NCI-H128 (cell line): ENCODE data around the gene GRM4.

Experiments used
- DNase-seq: peaks from one replicate; lab custom pipeline; 2025; ENCODE audit not compliant: unreplicated experiment; lab: John Stamatoyannopoulos, UW

GRM4 gene

DNA sequence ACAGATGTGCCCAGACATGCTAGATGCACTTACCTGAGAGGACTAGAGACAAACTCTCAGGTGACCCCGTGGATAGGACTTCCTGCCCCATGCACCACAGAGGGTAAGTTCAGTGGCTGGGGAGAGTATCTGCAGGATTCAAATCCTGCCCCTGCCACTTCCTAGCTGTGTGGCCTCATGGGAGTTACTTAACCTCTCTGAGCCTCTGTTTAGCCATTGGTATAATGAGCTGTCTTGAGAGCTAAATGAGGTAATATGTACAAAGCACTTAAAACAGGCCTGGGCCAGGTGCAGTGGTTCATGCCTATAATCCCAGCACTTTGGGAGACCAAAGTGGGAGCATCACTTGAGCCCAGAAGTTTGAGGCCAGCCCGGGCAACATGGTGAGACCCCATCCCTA lies 59.3 kb downstream of the GRM4 start:
- DNase-seq: no peak

DNA sequence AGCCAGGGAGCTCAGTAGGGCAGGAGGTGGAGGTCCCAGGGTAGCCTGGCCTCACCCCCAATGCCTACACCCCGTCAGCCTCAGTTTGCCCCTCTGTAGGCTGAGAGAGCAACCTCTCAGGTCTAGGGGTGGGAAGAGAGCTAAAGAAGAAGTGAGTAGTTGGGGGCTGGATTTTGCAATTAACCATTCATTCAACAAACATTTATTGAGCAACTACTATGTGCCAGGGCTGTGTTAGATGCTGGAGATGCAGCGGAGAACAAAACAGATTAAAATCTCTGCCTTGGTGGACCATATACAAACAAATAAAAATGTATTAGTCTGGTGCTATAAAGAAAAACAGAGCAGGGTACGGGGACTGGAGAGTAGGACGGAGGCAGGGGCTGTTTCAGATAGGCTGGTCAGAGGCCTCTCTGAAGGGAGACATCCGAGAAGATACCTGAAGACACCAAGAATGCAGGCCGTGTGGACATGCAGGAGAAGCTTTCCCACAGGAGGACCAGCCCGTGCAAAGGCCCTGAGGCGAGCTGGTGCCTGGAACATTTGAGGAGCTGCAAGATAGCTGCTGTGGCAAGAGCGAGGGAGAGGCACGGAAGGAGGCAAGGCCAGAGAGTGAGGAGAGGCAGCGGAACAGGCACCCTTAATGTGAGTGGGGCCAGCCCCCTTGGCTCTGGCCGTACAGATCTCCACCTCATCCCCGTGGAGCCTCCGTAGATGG lies 60.3 kb downstream of the GRM4 start:
- DNase-seq: no peak

DNA sequence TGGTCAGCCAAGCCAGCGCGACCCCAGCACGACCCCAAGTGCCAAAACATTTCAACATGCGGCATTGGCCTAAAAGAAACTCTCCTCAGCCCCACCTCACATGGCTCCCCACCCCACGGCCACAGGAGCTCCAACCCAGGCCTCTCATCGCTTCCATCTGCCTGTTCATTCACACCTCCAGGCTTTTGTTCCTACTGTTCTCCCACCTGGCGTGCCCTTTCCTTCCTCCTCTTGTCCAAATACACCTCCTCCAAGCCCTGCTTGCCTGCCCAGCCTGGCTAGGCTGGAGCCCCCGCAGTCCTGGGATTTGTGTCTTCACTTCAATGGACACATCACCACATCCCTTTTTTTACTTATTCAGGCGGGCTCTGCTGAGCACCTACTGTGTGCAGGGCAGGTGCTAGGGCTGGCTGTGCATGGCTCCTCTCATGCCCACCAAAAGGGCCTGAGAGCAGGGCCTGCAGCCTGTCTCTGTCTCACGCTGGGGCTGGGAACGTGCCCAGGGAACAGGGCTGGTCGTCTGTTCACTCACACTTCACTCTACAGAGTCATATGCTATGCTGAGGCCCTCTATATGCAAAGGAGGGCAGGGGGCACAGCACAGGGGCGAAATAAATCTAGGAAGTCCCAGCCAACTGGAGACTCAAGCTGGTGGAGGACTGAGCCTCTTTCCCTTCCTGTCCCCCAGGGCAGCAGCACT lies 61.1 kb downstream of the GRM4 start:
- DNase-seq: no peak

DNA sequence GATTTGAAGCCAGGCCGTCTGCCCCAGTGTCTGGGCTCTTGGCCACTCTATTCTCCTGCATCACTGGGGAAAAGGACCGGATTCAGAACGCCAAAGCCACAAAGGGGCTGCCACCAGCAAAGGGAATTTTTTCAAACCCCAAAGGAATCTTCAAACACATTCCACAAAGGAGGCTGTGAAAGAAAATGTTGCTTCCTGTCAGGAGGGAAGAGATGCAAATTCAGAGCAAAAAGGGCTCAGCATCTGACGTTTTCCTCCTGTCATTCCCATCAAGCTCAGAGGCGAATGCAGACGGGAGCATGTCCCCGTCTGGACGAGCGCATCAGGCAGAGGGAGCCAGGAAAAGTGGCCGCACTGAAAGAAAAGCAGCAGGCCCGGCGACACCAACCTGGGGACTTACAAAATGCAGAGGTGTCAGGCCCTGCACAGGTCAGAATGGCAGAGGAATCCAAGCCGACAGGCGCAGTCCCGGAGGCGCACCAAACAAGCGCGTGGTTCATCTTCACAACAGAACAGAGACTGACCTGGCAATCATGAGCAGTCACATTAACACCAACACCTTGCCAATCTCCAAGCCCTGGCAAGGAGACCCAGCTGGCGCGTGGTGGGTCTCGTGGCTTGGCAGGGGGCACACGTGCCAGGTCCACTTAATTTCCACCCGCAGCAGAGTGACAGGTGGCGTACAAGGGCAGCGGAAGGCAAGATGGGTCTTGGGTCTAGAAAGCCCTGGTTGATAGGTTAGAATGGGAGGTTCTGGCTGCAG lies 62.8 kb downstream of the GRM4 start:
- DNase-seq: no peak

DNA sequence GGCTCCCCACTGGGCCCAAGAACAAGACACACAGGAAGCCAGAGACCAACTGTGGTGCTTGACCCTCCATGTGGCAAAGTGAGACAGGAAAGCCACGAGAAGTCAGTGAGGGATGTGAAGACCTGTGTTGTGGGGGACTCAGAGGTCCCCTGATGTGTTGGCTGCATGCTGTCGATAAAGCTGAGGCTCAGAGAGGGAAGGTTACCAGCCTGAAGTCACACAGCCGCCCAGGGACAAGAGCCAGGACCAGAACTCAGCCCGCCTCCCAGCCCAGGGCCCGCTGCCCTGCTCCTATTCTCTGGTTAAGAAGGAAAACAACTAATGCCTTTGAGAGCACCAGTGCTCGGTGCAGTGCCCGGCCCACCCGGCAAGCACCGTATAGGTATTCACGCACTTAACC lies 63.5 kb downstream of the GRM4 start:
- DNase-seq: no peak

DNA sequence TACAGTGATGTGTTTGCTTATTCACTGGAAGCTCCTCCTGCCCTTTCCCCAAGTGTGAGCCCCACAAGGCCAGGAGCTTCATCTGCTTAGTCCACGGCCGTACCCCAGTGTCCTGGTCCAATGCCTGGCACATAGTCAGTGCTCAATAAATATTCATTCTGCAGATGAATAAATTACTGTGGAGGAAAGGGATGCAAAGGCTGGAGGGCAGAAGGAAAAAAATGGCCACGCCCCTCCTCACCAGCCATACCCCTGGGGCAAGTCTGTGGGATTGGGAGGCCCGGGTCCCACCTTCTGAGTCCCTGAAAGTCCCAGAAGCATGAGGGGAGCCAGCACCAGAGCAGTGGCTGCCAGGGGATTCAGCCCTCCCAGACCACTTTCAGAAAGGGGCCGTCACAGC lies 65.5 kb downstream of the GRM4 start:
- DNase-seq: no peak

DNA sequence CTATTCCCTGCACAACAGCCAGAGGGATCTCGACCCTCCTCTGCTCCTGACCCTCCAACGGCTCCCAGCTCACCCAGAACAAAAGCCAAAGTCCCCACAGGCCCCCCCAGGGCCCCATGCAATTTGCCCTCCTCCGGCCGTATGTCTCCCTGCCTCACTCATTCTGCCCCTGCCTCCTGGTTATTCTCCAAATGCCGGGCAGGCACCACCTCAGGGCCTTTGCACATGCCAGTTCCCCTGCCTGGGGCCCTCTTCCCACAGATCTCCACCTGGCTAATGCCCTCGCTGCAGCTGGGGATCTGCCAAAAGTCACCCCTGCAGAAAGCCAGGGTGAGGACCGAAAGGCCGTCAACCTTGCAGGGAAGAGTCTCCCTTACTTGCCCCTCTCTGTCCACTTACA lies 66.0 kb downstream of the GRM4 start:
- DNase-seq: no peak

DNA sequence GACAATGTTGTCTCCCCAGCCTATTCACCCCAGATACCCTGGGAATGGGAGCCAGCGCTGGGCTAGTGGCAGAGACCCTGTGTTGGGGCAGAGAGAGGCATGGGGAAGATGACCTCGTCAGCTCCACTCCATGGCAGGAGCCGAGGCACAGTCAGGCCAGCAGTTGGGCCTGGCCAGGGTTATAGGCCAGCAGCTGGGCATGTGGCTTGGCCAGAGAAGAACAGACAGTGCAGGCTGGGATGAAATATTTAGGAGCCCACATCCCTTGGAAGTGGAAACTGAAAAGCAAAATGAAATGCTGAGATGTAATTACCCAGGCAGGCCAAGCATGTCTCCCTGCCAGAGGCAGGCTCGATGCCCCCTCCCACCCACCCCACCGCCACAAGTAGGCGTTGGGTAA lies 70.0 kb downstream of the GRM4 start:
- no peak for DNase-seq

DNA sequence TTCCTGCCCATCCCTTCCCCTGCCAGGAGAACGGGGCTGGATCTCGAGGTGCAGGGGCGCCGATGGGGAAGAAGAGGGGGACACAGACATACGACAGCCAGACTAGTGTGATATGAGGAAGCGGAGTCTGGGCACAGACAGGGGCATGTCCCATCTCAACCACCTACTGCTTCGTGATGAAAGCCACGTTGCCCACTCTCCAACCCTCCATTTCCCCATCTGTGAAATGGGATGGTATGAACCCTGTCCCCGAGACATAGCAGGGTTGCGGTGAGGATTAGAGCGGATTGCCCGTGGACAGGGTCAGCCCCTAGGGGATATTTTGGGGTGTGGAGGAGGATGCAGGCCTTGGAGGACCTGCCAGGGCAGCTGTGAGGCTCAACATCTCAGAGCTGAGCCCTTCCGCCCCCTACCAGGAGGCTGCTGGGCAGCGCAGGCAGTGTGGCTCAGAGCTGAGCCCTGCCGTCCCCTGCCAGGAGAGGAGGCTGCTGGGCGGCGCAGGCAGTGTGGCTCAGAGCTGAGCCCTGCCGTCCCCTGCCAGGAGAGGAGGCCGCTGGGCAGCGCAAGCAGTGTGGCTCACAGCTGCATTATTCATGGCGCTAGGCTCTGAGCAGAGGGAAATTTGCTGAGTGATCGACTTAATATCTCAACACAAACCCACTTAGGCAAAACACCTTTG lies 71.7 kb downstream of the GRM4 start:
- no peak for DNase-seq

DNA sequence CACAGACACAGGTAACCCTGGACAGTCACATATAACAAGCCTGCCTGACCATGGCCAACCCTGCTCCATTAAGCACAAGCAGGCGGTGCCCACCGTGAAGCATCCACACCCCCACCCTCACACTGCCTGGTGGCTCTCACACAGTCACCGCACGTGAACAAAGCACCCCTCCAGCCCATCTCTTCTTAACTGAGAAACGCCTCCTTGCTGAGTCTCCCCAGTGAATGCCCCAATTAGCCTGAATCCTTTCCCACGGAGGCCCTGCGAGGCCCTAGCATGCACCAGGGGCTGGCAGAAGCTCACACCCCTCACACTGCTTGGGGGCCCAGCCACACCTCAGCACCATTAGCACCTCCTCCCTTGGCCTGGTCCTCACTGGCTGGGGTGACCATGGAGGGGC lies 72.3 kb downstream of the GRM4 start:
- DNase-seq: no peak

DNA sequence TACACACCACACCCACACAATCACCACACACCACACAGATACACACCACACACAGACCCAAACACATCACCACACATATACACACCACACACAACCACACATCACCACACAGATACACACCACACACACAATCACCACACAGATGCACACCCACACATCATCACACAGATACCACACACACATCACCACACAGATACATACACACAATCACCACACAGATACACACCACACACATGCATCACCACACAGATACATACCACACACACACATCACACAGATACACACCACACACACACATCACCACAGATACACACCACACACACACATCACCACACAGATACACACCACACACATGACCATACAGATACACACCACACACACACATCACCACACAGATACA lies 73.2 kb downstream of the GRM4 start:
- DNase-seq: no peak

DNA sequence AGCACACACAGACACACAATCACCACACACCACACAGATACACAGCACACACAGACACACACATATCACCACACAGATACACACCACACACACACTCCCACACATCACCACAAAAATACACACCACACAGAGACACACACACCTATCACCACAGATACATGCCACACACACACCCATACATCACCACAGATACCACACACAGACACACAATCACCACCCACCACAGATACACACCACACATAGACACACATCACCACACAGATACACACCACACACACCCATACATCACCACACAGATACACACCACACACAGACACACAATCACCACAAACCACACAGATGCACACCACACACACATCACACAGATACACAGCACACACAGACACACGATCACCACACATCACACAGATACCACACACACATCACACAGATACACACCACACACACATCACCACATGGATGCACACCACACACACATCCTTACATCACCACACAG lies 74.0 kb downstream of the GRM4 start:
- DNase-seq: no peak

DNA sequence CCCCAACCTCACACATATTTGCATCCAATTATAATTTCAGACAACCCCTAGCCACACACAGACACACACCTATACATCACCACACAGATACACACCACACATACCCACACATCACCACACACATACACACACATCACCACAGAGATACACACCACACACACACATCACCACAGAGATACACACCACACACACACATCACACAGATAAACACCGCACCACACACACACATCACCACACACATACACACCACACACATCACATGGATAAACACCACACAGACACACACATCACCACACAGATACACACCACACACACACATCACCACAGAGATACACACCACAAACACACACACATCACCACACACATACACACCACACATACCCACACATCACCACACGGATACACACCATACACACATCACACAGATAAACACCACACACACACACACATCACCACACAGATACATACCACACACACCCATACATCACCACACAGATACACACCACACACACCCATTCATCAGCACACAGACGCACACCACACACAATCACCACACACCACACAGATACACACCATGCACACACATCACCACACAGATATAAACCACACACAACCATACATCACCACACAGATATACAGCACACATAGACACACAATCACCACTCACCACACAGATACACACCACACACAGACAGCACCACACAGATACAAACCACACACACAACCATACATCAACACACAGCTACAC lies 74.6 kb downstream of the GRM4 start:
- no peak for DNase-seq

DNA sequence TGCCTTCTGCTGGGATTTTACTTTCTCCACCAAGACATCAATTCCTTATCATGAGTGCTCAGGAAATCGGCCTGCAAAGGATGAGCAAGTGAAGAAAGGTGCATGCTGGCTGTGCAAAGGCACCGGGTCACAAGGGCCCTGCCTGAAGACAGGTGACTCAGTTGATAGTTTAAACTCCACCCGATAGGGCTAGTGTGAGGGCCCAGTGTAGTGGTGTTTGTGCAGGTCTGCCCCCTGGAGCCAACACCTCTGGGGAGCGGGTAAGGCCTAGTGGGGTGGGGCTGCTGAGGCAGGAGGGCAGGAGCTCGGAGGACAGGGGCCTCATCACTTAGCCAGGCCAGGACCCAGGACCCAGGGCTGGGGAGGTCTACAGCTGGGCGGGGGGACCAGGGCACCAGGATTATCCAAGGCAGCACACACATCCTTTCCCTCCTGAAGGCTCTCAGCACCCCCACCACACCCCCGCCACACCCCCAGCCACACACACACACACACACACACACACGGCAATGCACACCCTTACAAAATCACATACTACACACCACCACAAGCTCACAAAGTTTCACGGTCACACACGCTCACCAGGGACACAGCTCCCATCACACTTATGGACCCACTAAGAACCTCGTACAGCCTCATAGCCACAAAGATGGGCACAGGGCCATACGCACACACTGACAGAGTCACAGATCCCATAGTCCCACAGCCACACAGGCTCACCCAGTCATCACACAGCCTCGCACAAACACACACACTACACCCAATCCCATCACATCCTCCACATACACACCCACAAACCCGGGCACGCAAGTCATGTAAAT lies 75.4 kb downstream of the GRM4 start:
- no peak for DNase-seq

DNA sequence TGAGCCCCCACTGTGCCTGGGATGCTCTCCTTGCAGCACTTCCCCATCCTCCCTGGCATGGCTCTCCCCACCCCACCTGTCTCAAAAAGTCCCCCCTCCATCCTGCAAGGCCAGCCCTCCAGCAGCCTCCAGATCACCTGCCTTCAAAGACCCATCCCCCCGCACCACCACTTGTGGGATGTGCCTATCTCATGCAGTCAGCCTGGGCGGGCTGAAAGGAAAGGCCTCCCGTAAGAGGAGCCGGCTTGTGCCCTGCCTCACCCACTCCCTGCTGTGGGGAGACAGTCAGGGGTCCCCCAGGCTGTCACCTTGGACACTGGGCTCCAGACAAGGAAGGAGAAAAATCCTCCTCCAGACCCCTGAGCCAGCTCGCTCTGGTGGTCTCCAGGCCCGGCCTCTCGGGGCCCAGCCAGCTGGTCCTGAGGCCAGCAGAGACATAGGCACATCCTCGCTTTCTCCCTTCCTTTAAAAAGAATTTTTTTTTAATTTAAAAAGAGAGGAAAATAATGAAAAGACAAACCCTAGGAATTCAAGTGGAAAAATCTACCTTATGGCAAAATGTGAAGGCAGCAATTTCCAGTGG lies 77.3 kb downstream of the GRM4 start:
- DNase-seq: no peak

DNA sequence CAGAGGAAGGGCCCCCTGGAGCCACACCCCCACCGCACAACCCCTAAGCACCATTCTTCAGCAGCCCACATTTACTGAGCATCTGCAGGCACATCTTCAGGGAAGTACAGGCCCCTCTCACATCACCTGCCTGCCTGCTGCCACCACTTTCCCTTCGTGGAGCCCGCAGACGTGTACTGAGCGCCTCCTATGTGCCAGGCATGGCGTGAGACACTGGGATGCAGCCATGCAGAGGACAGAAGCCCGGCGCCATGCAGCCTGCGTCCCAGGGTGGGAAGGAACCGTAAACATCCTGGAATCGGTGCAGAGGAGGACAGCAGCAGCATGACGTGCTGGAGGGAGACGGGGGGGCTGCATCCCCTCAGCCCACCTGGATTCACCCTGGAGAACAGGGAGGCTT lies 78.1 kb downstream of the GRM4 start:
- DNase-seq: no peak

DNA sequence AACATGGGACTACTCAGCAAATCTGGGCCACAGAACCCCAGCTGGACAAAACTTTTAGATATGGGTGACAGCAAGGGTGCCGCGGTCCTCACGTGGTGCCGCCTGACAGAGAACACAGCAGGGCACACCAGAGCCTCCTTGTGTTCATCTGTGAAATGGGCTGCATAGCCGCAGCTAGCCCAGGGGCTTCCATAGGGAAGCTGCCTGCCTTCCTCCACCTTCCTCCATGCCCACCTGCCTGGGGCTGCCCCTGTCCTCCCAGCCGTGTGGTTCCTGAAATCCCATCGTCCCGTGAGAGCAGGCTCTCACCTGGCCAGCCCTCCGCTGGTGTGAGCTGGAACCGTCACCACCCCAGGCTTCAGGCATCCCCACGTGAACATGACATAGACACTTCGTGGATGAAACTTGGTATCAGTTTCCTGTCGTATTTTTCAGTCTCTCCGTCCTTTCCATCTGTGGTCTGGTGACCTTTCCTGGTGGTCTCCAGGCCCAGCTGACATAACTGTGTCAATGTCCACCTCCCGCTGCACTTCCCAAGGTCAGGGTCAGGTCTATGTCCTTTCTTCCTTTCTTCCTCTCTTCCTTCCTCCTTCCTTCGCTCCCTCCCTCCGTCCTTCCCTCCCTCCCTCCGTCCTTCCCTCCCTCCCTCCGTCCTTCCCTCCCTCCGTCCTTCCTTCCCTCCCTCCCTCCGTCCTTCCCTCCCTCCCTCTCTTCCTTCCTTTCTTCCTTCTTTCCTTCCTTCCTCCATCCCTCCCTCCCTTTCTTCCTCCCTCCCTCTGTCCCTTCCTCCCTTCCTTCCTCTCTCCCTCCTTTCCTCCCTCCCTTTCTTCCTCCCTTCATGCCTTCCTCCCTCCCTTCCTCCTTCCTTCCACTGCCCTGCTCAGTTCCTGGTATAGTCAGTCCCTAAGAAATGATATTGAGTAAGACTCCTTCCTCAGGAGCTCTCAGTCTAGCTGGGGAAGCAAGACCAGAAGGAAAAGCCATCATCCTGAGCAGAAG lies 78.8 kb downstream of the GRM4 start:
- DNase-seq: no peak

DNA sequence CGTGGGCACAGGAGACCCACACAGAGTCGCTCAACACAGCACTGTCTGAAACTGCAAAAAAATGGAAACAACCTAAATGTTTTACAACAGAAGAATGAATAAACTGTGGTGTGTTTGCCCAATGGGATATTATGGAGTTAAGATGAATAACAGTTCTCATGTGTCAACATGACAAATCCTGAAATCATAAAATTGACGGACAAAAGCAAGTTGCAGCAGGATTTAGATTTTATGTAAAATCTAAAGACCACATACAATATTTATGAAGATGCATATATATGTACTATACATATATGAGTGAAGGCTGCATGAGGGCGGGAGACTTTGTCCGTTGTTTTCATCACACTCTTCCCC lies 79.7 kb downstream of the GRM4 start:
- DNase-seq: no peak
